Colonic mucosa (tissue), 4 donors: Measurements from ENCODE around the gene CIDEB. TPM values are rescaled to one million over a fixed set of nuclear protein-coding genes. Genes with fewer than 3 reads are reported as not detected.

Experiments
- DNase-seq: peaks from one replicate; pipeline ENCODE4 v3.0.0-alpha.2; 2020
- H3K27ac ChIP-seq: fragments of 200-600 bp; one replicate; pipeline ENCODE4 v1.8.0; 2021
- H3K27me3 ChIP-seq: fragments of 200-600 bp; one replicate; pipeline ENCODE4 v1.8.0; 2021
- H3K36me3 ChIP-seq: fragments of 200-600 bp; one replicate; pipeline ENCODE4 v1.8.0; 2021
- H3K4me1 ChIP-seq: fragments of 200-600 bp; one replicate; pipeline ENCODE4 v1.8.0; 2021; ENCODE audit warnings: mild to moderate bottlenecking
- H3K4me3 ChIP-seq: fragments of 200-600 bp; one replicate; pipeline ENCODE4 v1.8.0; 2021
- H3K9ac ChIP-seq, 2 donors: one replicate each; pipeline ENCODE4 v1.7.0; 2013; ENCODE audit warnings: control low read depth in 2 of 2, low read depth in 2 of 2, low read length in 2 of 2
- H3K9me3 ChIP-seq: fragments of 200-600 bp; one replicate; pipeline ENCODE4 v1.8.0; 2021
- CTCF ChIP-seq: fragments of 200-600 bp; IDR thresholded peaks from one replicate; pipeline ENCODE4 v1.8.0; 2022; ENCODE audit warnings: antibody characterized with exemption, mild to moderate bottlenecking
- intact Hi-C: fragments of 100-400 bp; cut with DNase I; formaldehyde crosslinking; loops from one replicate; pipeline ENCODE4 v1.14.1; 2022
- total RNA-seq, 2 donors: library from RNA; stranded (reverse); fragmentation: NEBNext Ultra II Directional in 1 of 2; extraction: Animal tissue kit (Norgen Biotek cat#: 25700) in 1 of 2; gene quantifications; one replicate each; pipeline ENCODE4 v1.2.1, GENCODE V29; 2021
- donor health status: healthy.
- donor health status: DM: no; HTN: no; CAD: no.
- donor health status: DM: no; HTN: no; CAD: no.

Gene CIDEB
- total RNA-seq, 2 donors from 2014 or later = 7.7 to 12.9 TPM

- intact Hi-C loops = no loop called here
- TF ChIP-seq CTCF = no peak
- H3K9me3 ChIP-seq = no peaks in the 10 kb centered on the region
- H3K9ac ChIP-seq = no peak overlapping the region
- H3K27me3 ChIP-seq = no peaks in the 10 kb centered on the region
- no peaks in the 10 kb centered on the region for H3K4me1 ChIP-seq
- DNase-seq = no peak
- no peak overlapping the region for H3K27ac ChIP-seq
- no peak overlapping the region for H3K4me3 ChIP-seq
- H3K36me3 ChIP-seq = peaks cover 7% of the 10 kb centered on the region
Measured at GRCh38 chr14:24268225-24268624, 39.6 kb downstream of the CIDEB start.

- Histone ChIP-seq H3K9ac (no peak overlapping the region), H3K4me1 (no peaks in the 10 kb centered on the region), H3K27me3 (no peaks in the 10 kb centered on the region), H3K27ac (no peak overlapping the region), H3K4me3 (no peak overlapping the region), H3K9me3 (no peaks in the 10 kb centered on the region), H3K36me3 (peaks cover 7% of the 10 kb centered on the region)
- no peak for TF ChIP-seq CTCF
- intact Hi-C loops = no loop called here
- no peak for DNase-seq
Measured at GRCh38 chr14:24267516-24267915, 40.3 kb downstream of the CIDEB start.

GRCh38 chr14:24266344-24267244, 41.2 kb downstream of the CIDEB start:
- H3K9me3 ChIP-seq = no peaks in the 10 kb centered on the region
- H3K4me3 ChIP-seq = no peak overlapping the region
- H3K9ac ChIP-seq = no peak overlapping the region
- H3K36me3 ChIP-seq = peaks cover 7% of the 10 kb centered on the region
- DNase-seq = no peak
- H3K27ac ChIP-seq = no peak overlapping the region
- no peaks in the 10 kb centered on the region for H3K27me3 ChIP-seq
- no peak for TF ChIP-seq CTCF
- intact Hi-C loops = no loop called here
- no peaks in the 10 kb centered on the region for H3K4me1 ChIP-seq

- no peaks in the 10 kb centered on the region for H3K27me3 ChIP-seq
- no peak overlapping the region for H3K9ac ChIP-seq
- H3K9me3 ChIP-seq = no peaks in the 10 kb centered on the region
- no peak overlapping the region for H3K4me3 ChIP-seq
- H3K4me1 ChIP-seq = no peaks in the 10 kb centered on the region
- intact Hi-C loops = no loop called here
- H3K27ac ChIP-seq = no peak overlapping the region
- no peak for TF ChIP-seq CTCF
- peaks cover 7% of the 10 kb centered on the region for H3K36me3 ChIP-seq
- no peak for DNase-seq
Measured at GRCh38 chr14:24264298-24264697, 43.5 kb downstream of the CIDEB start.

GRCh38 chr14:24263848-24264247, 43.9 kb downstream of the CIDEB start:
- Histone ChIP-seq H3K36me3 (peaks cover 7% of the 10 kb centered on the region), H3K27me3 (no peaks in the 10 kb centered on the region), H3K9me3 (no peaks in the 10 kb centered on the region), H3K9ac (no peak overlapping the region), H3K27ac (no peak overlapping the region), H3K4me3 (no peak overlapping the region), H3K4me1 (no peaks in the 10 kb centered on the region)
- intact Hi-C loops = no loop called here
- TF ChIP-seq CTCF = no peak
- no peak for DNase-seq
